Esophagus muscularis mucosa (tissue), 4 donors: ENCODE measurements around the gene DSCAM. TPM values are rescaled to one million over a fixed set of nuclear protein-coding genes. Genes with fewer than 3 reads are reported as not detected.
A peak's percentile ranks its signal among the peaks of the same experiment; 100 is the strongest.

Source experiments
- DNase-seq: peaks from one replicate; pipeline ENCODE4 v3.0.0-alpha.2; 2017; ENCODE audit errors: extremely low spot score
- H3K27ac ChIP-seq, 4 donors: fragments of 200-600 bp; sonication (generic); replicated peaks in 1 of 4; 1 replicate in 3 of 4; 2 replicates in 1 of 4; pipeline ENCODE4 v1.5.1; 2016 to 2019; ENCODE audit warnings: mild to moderate bottlenecking in 1 of 4
- H3K27me3 ChIP-seq, 4 donors: fragments of 200-600 bp; sonication (generic); one replicate each; pipeline versions ENCODE4 v1.5.1 to v1.6.0; 2016 to 2019
- H3K36me3 ChIP-seq, 4 donors: fragments of 200-600 bp; sonication (generic); one replicate each; pipeline ENCODE4 v1.5.1; 2016 to 2019
- H3K4me1 ChIP-seq, 4 donors: fragments of 200-600 bp; sonication (generic); one replicate each; pipeline ENCODE4 v1.5.1; 2016 to 2019
- H3K4me3 ChIP-seq, 4 donors: fragments of 200-600 bp; sonication (generic); 1 replicate in 2 of 4; 2 replicates in 2 of 4; pipeline ENCODE4 v1.5.1; 2016 to 2019; ENCODE audit warnings: mild to moderate bottlenecking in 4 of 4, moderate library complexity in 1 of 4
- H3K9me3 ChIP-seq, 4 donors: fragments of 200-600 bp; sonication (generic); 1 replicate in 3 of 4; 2 replicates in 1 of 4; pipeline ENCODE4 v1.5.1; 2016 to 2019
- CTCF ChIP-seq, 3 experiments: fragments of 200-600 bp in 2 of 3; fragments of 450-650 bp in 1 of 3; sonication (generic) in 2 of 3; IDR thresholded peaks; one replicate each; pipeline ENCODE4 v1.5.1; 2017 to 2019; ENCODE audit warnings: antibody characterized with exemption in 3 of 3, mild to moderate bottlenecking in 2 of 3, moderate library complexity in 1 of 3
- EP300 ChIP-seq: sonication (generic); formaldehyde crosslinking; IDR thresholded peaks from one replicate; pipeline ENCODE4 v1.6.1; 2017; ENCODE audit warnings: antibody characterized with exemption
- POLR2A ChIP-seq: fragments of 450-650 bp; IDR thresholded peaks from one replicate; pipeline ENCODE4 v1.6.1; 2017; ENCODE audit warnings: antibody characterized with exemption, moderate library complexity, mild to moderate bottlenecking, low read depth
- POLR2AphosphoS5 ChIP-seq, 2 donors: sonication (generic); formaldehyde crosslinking; IDR thresholded peaks; one replicate each; pipeline ENCODE4 v1.6.1; 2017; ENCODE audit warnings: antibody characterized with exemption in 2 of 2
- WGBS: methylation state at CpG from one replicate; pipeline ENCODE4 v1.1.5; 2018; 5-methylcytosine and 5-hydroxymethylcytosine counted together
- intact Hi-C: fragments of 100-400 bp; cut with DNase I; formaldehyde crosslinking; loops from one replicate; pipeline ENCODE4 v1.15.1; 2023
- total RNA-seq, 4 donors: library from RNA; depleted of rRNA; stranded (reverse); fragments of >200 nt; gene quantifications; one replicate each; pipeline versions ENCODE4 v1.1.0 to v1.2.1, GENCODE V29; 2016

Gene DSCAM
- total RNA-seq, 4 donors from 2014 or later = 0.06 to 0.42 (median 0.17) TPM; not detected in 1

GRCh38 chr21:40847951-40848350, 993 bp upstream of the DSCAM start:
- TF ChIP-seq CTCF (IDR thresholded peaks at IDR 0.05) (no peak), POLR2AphosphoS5 (IDR thresholded peaks at IDR 0.05) (no peak), POLR2A (no peak), EP300 (no peak)
- no peaks in the 10 kb centered on the region for H3K9me3 ChIP-seq
- intact Hi-C loops = no loop called here
- peaks cover 0 to 5% (median 5%) of the 10 kb centered on the region in 4 donors for H3K4me1 ChIP-seq
- H3K27ac ChIP-seq = no peak overlapping the region
- H3K4me3 ChIP-seq = no peak overlapping the region
- H3K36me3 ChIP-seq = no peaks in the 10 kb centered on the region
- WGBS = 100% methylated on average over 1 of the region's 6 CpGs
- peaks cover 0 to 55% (median 5%) of the 10 kb centered on the region in 4 donors for H3K27me3 ChIP-seq
- peak; percentile 66 for DNase-seq

- H3K27me3 ChIP-seq = peaks cover 0 to 74% (median 5%) of the 10 kb centered on the region in 4 donors
- H3K27ac ChIP-seq = no peak overlapping the region
- DNase-seq = peak; percentile 45
- WGBS = 33% methylated on average over 5 of the region's 5 CpGs
- peaks cover 6 to 16% (median 15%) of the 10 kb centered on the region in 4 donors for H3K4me1 ChIP-seq
- no peaks in the 10 kb centered on the region for H3K9me3 ChIP-seq
- H3K36me3 ChIP-seq = no peaks in the 10 kb centered on the region
- TF ChIP-seq EP300 = no peak
- no peak for TF ChIP-seq POLR2A
- TF ChIP-seq CTCF (IDR thresholded peaks at IDR 0.05) = no peak
- TF ChIP-seq POLR2AphosphoS5 (IDR thresholded peaks at IDR 0.05) = no peak
- H3K4me3 ChIP-seq = peak overlapping the region in 1 of 4 donors; percentile 14
- intact Hi-C loops = no loop called here
Observed at GRCh38 chr21:40846103-40846502, 855 bp downstream of the DSCAM start.

GRCh38 chr21:40845441-40845995, 1.4 kb downstream of the DSCAM start:
- TF ChIP-seq EP300 (no peak), CTCF (IDR thresholded peaks at IDR 0.05) (no peak), POLR2AphosphoS5 (IDR thresholded peaks at IDR 0.05) (no peak), POLR2A (no peak)
- Histone ChIP-seq H3K27ac (no peak overlapping the region), H3K36me3 (no peaks in the 10 kb centered on the region), H3K9me3 (no peaks in the 10 kb centered on the region), H3K27me3 (peaks cover 0 to 79% (median 5%) of the 10 kb centered on the region in 4 donors), H3K4me3 (no peak overlapping the region), H3K4me1 (peaks cover 6 to 17% (median 15%) of the 10 kb centered on the region in 4 donors)
- WGBS = 71% methylated on average over 5 of the region's 5 CpGs
- DNase-seq = peak; percentile 19
- intact Hi-C loops = no loop called here

- DNase-seq = peak; percentile 39
- TF ChIP-seq POLR2A (no peak), POLR2AphosphoS5 (IDR thresholded peaks at IDR 0.05) (no peak), CTCF (IDR thresholded peaks at IDR 0.05) (no peak), EP300 (no peak)
- Histone ChIP-seq H3K27me3 (peaks cover 0 to 84% (median 5%) of the 10 kb centered on the region in 4 donors), H3K4me1 (peaks cover 6 to 17% (median 15%) of the 10 kb centered on the region in 4 donors), H3K9me3 (no peaks in the 10 kb centered on the region), H3K36me3 (no peaks in the 10 kb centered on the region), H3K4me3 (no peak overlapping the region), H3K27ac (no peak overlapping the region)
- intact Hi-C loops = no loop called here
- 89% methylated on average over 5 of the region's 5 CpGs for WGBS
Observed at GRCh38 chr21:40844935-40845334, 2.0 kb downstream of the DSCAM start.

DNA sequence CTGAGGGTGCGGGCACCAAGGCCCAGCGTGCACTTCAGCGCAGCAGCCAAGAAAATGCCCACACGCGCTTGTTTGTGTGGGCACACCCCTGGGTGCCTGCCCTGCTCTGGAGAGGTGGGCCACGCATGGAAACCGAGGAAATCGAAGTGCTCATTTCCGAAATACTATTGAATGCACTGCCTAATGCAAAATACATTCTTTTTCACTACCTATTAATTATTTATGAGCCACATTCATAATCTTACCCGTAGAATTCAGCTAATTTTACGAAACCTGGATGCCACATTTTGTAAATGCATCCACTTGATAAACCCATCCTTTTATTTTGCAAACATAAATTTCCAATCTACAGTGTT, 4.8 kb downstream of the DSCAM start:
- no peak for DNase-seq
- WGBS = 47% methylated on average over 11 of the region's 11 CpGs
- H3K4me3 ChIP-seq = peak overlapping the region in 2 of 4 donors; percentile 36 to 38
- TF ChIP-seq EP300 = no peak
- TF ChIP-seq CTCF (IDR thresholded peaks at IDR 0.05) = no peak
- TF ChIP-seq POLR2A = no peak
- no peak for TF ChIP-seq POLR2AphosphoS5 (IDR thresholded peaks at IDR 0.05)
- H3K36me3 ChIP-seq = no peaks in the 10 kb centered on the region
- H3K9me3 ChIP-seq = no peaks in the 10 kb centered on the region
- peaks cover 0 to 63% (median 2%) of the 10 kb centered on the region in 4 donors for H3K27me3 ChIP-seq
- H3K27ac ChIP-seq = no peak overlapping the region
- intact Hi-C loops = no loop called here
- H3K4me1 ChIP-seq = peaks cover 6 to 23% (median 16%) of the 10 kb centered on the region in 4 donors
